Mesodermal cell (in vitro differentiated cells): ENCODE data around the gene TRIOBP.

ENCODE experiments used
- H3K27ac ChIP-seq: 2 replicates; pipeline ENCODE4 v1.7.0; 2013; ENCODE audit warnings: mild to moderate bottlenecking, low read depth, low read length, moderate library complexity; ENCODE audit not compliant: severe bottlenecking
- H3K36me3 ChIP-seq: 2 replicates; pipeline ENCODE4 v1.7.1; 2013; ENCODE audit warnings: mild to moderate bottlenecking, low read length, moderate library complexity; ENCODE audit not compliant: control insufficient read depth, insufficient read depth
- H3K4me1 ChIP-seq: one replicate; pipeline ENCODE4 v1.7.1; 2013; ENCODE audit warnings: mild to moderate bottlenecking, low read length; ENCODE audit not compliant: insufficient read depth, control insufficient read depth, poor library complexity, severe bottlenecking
- H3K4me3 ChIP-seq: 2 replicates; pipeline ENCODE4 v1.7.0; 2013; ENCODE audit warnings: low read length, control low read depth, mild to moderate bottlenecking; ENCODE audit not compliant: insufficient read depth, poor library complexity, severe bottlenecking; ENCODE audit errors: extremely low read depth
- H3K9me3 ChIP-seq: 2 replicates; pipeline ENCODE4 v1.7.1; 2013; ENCODE audit warnings: mild to moderate bottlenecking, low read length, moderate library complexity; ENCODE audit not compliant: control insufficient read depth
- WGBS, 2 experiments: methylation state at CpG; one replicate each; pipeline ENCODE4 v1.1.5; 2013; ENCODE audit warnings: missing lambda C conversion rate in 2 of 2; ENCODE audit not compliant: insufficient coverage in 2 of 2; 5-methylcytosine and 5-hydroxymethylcytosine counted together

Gene TRIOBP

GRCh38 chr22:37672206-37672919, 24.5 kb upstream of the TRIOBP start:
- peaks cover 5% of the 10 kb centered on the region for H3K36me3 ChIP-seq
- H3K27ac ChIP-seq = no peak overlapping the region
- peaks cover 4% of the 10 kb centered on the region for H3K4me1 ChIP-seq
- H3K9me3 ChIP-seq = no peaks in the 10 kb centered on the region
- H3K4me3 ChIP-seq = no peak overlapping the region
- WGBS, 2 experiments = 87 to 89% methylated on average over 9 to 15 of the region's 15 CpGs

- Histone ChIP-seq H3K4me3 (no peak overlapping the region), H3K9me3 (no peaks in the 10 kb centered on the region), H3K27ac (no peak overlapping the region), H3K4me1 (peaks cover 6% of the 10 kb centered on the region), H3K36me3 (peaks cover under 1% of the 10 kb centered on the region)
- 94 to 100% methylated on average over 5 to 8 of the region's 11 CpGs for WGBS, 2 experiments
Observed at GRCh38 chr22:37672920-37673455, 23.9 kb upstream of the TRIOBP start.

- Histone ChIP-seq H3K9me3 (no peaks in the 10 kb centered on the region), H3K36me3 (peaks cover 5% of the 10 kb centered on the region), H3K4me1 (peaks cover 6% of the 10 kb centered on the region), H3K4me3 (no peak overlapping the region), H3K27ac (no peak overlapping the region)
- WGBS, 2 experiments = 94 to 97% methylated on average over 7 to 8 of the region's 12 CpGs
Observed at GRCh38 chr22:37674248-37674647, 22.6 kb upstream of the TRIOBP start.

- WGBS, 2 experiments = 32 to 53% methylated on average over 26 to 28 of the region's 34 CpGs
- Histone ChIP-seq H3K9me3 (no peaks in the 10 kb centered on the region), H3K4me1 (peaks cover 6% of the 10 kb centered on the region), H3K36me3 (peaks cover 9% of the 10 kb centered on the region), H3K27ac (peak within 1 kb of the TSS; percentile 88), H3K4me3 (peak within 1 kb of the TSS; percentile 52)
Observed at GRCh38 chr22:37674951-37675929, 21.6 kb upstream of the TRIOBP start, which contains the start of gene LGALS1. Gene LGALS1, plus strand, starts transcription at chr22:37675636. Its CDS starts 67 bp downstream, at chr22:37675703.

- Histone ChIP-seq H3K27ac (peak overlapping the region; percentile 88), H3K36me3 (peaks cover 9% of the 10 kb centered on the region), H3K4me3 (peak overlapping the region; percentile 52), H3K4me1 (peaks cover 6% of the 10 kb centered on the region), H3K9me3 (no peaks in the 10 kb centered on the region)
- WGBS, 2 experiments = 19 to 45% methylated on average over 9 to 11 of the region's 17 CpGs
Observed at GRCh38 chr22:37675930-37676735, 20.7 kb upstream of the TRIOBP start.

- WGBS, 2 experiments = 0 to 3% methylated on average over 22 to 29 of the region's 42 CpGs
- Histone ChIP-seq H3K27ac (peak overlapping the region; percentile 88), H3K36me3 (peaks cover 9% of the 10 kb centered on the region), H3K9me3 (no peaks in the 10 kb centered on the region), H3K4me3 (peak overlapping the region; percentile 52), H3K4me1 (peaks cover 6% of the 10 kb centered on the region)
Observed at GRCh38 chr22:37676736-37677492, 19.9 kb upstream of the TRIOBP start.

GRCh38 chr22:37677493-37677974, 19.3 kb upstream of the TRIOBP start:
- peak overlapping the region; percentile 52 for H3K4me3 ChIP-seq

GRCh38 chr22:37678372-37678771, 18.5 kb upstream of the TRIOBP start:
- Histone ChIP-seq H3K9me3 (no peaks in the 10 kb centered on the region), H3K4me1 (peaks cover 6% of the 10 kb centered on the region), H3K36me3 (peaks cover 9% of the 10 kb centered on the region), H3K27ac (no peak overlapping the region), H3K4me3 (peak overlapping the region; percentile 18)
- WGBS, 2 experiments = 85 to 90% methylated on average over 14 of the region's 18 CpGs

More at GRCh38 chr22:37677493-37677974, 19.3 kb upstream of the TRIOBP start:
- H3K4me1 ChIP-seq = peaks cover 6% of the 10 kb centered on the region
- 88 to 89% methylated on average over 10 of the region's 15 CpGs for WGBS, 2 experiments
- H3K9me3 ChIP-seq = no peaks in the 10 kb centered on the region
- H3K36me3 ChIP-seq = peaks cover 9% of the 10 kb centered on the region
- peak overlapping the region; percentile 71 for H3K27ac ChIP-seq

GRCh38 chr22:37679670-37680069, 17.2 kb upstream of the TRIOBP start:
- Histone ChIP-seq H3K4me1 (peaks cover 6% of the 10 kb centered on the region), H3K27ac (no peak overlapping the region)
- WGBS, 2 experiments = 100% methylated on average over 4 to 5 of the region's 8 CpGs

More at GRCh38 chr22:37679670-37680069, 17.2 kb upstream of the TRIOBP start:
- Histone ChIP-seq H3K9me3 (no peaks in the 10 kb centered on the region), H3K36me3 (peaks cover 9% of the 10 kb centered on the region), H3K4me3 (no peak overlapping the region)
